ENCODE results near the gene FAM222B. TPM values are rescaled to one million over a fixed set of nuclear protein-coding genes. Genes with fewer than 3 reads are reported as not detected.
"Not testable (repeated sequence)": the region's sequence is repeated elsewhere in the genome, so short reads cannot be mapped to it uniquely, and the experiment has no call there.

Gene FAM222B
- total and polyA plus RNA-seq, 4 donors = 3.6 to 18.7 (median 11.5) TPM

DNA sequence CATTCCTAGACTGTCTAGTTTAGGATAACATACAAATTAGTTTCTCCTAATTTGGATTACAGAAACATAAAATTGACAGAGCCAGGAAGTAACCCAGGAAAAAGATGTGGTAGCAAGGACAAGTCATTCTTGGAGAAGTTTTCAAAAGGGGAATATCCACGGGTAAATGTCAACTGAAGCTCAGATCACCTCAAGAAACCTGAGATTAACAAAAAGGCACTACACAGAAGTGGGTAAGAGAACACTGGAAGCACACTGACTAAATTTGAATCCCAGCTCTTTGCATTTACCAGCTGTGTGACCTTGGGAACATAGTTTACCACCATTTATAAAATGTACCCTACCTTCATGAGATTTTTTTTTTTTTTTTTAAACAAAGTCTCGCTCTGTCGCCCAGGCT lies 59.4 kb downstream of the FAM222B start:
- ATAC-seq (ENCODE audit: low FRiP score) (no peak), DNase-seq (no peak)
- Histone ChIP-seq H3K27me3 (ENCODE audit: control insufficient read depth in 1 of 2, insufficient read depth in 2 of 2, low read length in 1 of 2) (no peaks in the 10 kb centered on the region), H3K36me3 (ENCODE audit: control insufficient read depth in 1 of 2, insufficient read depth in 2 of 2, low read length in 1 of 2) (no peaks in the 10 kb centered on the region), H3K4me3 (ENCODE audit: low read length in 2 of 2) (no peak overlapping the region), H3K27ac (ENCODE audit: low read depth in 1 of 2, low read length in 2 of 2) (no peak overlapping the region), H3K9me3 (ENCODE audit: control insufficient read depth, low read length) (no peaks in the 10 kb centered on the region), H3K4me1 (ENCODE audit: control insufficient read depth in 1 of 2, insufficient read depth in 2 of 2, low read length in 2 of 2) (no peaks in the 10 kb centered on the region)
- 87 to 89% methylated on average over 3 of the region's 3 CpGs for WGBS, 2 donors
- intact Hi-C loops (cut with DNase I) = no loop called here

DNA sequence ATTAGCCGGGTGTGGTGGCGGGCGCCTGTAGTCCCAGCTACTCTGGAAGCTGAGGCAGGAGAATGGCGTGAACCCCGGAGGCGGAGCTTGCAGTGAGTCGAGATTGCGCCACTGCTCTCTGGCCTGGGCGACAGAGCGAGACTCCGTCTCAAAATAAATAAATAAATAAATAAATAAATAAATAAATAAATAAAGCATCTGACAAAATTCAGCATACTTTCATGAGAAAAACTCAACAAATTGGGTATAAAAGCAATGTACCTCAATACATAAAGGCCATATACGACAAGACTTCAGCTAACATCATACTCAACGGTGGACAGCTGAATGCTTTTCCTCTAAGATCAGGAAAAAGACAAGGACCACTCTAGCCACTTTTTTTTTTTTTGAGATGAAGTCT lies 63.0 kb downstream of the FAM222B start:
- ATAC-seq (ENCODE audit: low FRiP score); intact Hi-C loops (cut with DNase I); H3K36me3 ChIP-seq (ENCODE audit: control insufficient read depth in 1 of 2, insufficient read depth in 2 of 2, low read length in 1 of 2); H3K27me3 ChIP-seq (ENCODE audit: control insufficient read depth in 1 of 2, insufficient read depth in 2 of 2, low read length in 1 of 2); H3K9me3 ChIP-seq (ENCODE audit: control insufficient read depth, low read length); H3K4me1 ChIP-seq (ENCODE audit: control insufficient read depth in 1 of 2, insufficient read depth in 2 of 2, low read length in 2 of 2); DNase-seq; H3K27ac ChIP-seq (ENCODE audit: low read depth in 1 of 2, low read length in 2 of 2); H3K4me3 ChIP-seq (ENCODE audit: low read length in 2 of 2): not testable (repeated sequence)
- WGBS, 2 donors = 97% methylated on average over 13 of the region's 13 CpGs

DNA sequence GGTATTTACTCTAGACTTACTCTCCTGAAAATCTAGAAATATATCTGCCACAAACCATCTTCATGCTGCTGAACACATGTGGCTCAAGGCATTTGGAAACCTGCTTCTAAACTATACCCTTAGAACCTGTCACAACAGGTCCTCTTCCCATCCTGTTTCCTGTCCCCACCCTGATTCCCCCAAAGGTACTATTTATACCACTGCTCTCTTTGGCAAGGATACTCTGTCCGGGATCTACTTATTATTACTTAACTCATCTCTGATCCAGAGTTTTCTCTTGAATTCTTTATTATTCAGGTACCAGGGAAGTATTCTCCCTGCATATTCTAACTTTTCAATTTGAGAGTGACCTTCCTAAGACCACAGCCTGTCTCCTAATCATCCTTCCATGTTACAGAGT lies 65.4 kb downstream of the FAM222B start:
- no peak overlapping the region for H3K27ac ChIP-seq (ENCODE audit: low read depth in 1 of 2, low read length in 2 of 2)
- no peaks in the 10 kb centered on the region for H3K27me3 ChIP-seq (ENCODE audit: control insufficient read depth in 1 of 2, insufficient read depth in 2 of 2, low read length in 1 of 2)
- H3K4me3 ChIP-seq (ENCODE audit: low read length in 2 of 2) = no peak overlapping the region
- H3K4me1 ChIP-seq (ENCODE audit: control insufficient read depth in 1 of 2, insufficient read depth in 2 of 2, low read length in 2 of 2) = no peaks in the 10 kb centered on the region
- ATAC-seq (ENCODE audit: low FRiP score) (no peak), DNase-seq (no peak)
- no peaks in the 10 kb centered on the region for H3K9me3 ChIP-seq (ENCODE audit: control insufficient read depth, low read length)
- WGBS, 2 donors = 27 to 33% methylated on average over 1 of the region's 1 CpG
- intact Hi-C loops (cut with DNase I) = no loop called here
- no peaks in the 10 kb centered on the region for H3K36me3 ChIP-seq (ENCODE audit: control insufficient read depth in 1 of 2, insufficient read depth in 2 of 2, low read length in 1 of 2)

DNA sequence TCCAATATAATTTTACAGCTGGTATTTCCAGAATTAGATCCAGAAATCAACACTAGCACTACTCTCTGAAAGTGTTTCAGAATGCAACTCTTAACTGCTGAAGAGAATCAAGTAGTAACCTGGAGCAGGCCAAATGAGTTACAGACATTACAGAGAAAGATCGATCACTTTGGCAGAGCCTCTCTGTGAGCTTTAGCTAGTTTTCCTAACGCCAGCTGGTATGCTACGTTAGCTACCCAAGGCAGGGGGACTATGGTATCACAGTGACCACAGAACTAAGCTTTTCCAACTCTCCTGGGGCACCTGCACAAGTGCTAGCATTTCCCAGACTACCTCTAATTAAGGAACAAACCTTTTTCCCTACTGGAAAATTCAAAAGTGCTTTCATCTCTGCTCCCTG lies 68.4 kb downstream of the FAM222B start:
- Histone ChIP-seq H3K9me3 (ENCODE audit: control insufficient read depth, low read length) (no peaks in the 10 kb centered on the region), H3K27ac (ENCODE audit: low read depth in 1 of 2, low read length in 2 of 2) (no peak overlapping the region), H3K27me3 (ENCODE audit: control insufficient read depth in 1 of 2, insufficient read depth in 2 of 2, low read length in 1 of 2) (no peaks in the 10 kb centered on the region), H3K4me1 (ENCODE audit: control insufficient read depth in 1 of 2, insufficient read depth in 2 of 2, low read length in 2 of 2) (no peaks in the 10 kb centered on the region), H3K36me3 (ENCODE audit: control insufficient read depth in 1 of 2, insufficient read depth in 2 of 2, low read length in 1 of 2) (no peaks in the 10 kb centered on the region), H3K4me3 (ENCODE audit: low read length in 2 of 2) (no peak overlapping the region)
- intact Hi-C loops (cut with DNase I) = no loop called here
- no peak for ATAC-seq (ENCODE audit: low FRiP score)
- 73 to 76% methylated on average over 3 of the region's 3 CpGs for WGBS, 2 donors
- no peak for DNase-seq

DNA sequence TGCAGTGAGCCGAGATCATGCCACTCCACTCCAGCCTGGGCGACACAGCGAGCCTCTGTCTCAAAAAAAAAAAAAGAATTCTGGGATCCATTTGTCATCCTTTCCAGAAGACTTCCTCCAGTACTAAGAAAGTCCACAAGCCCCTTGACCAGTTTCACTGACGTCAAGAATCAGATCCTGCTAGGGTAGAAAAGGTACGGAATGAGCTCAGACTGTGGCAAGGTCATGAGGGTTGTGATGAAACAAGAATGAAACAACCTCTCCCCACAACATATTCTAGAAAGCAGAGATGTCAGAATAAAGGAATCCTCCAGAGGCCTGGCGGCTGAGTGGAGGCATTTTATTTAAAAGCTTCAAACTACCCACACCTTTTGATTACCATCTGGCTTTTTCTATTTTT lies 68.9 kb downstream of the FAM222B start:
- Histone ChIP-seq H3K36me3 (ENCODE audit: control insufficient read depth in 1 of 2, insufficient read depth in 2 of 2, low read length in 1 of 2) (no peaks in the 10 kb centered on the region), H3K27me3 (ENCODE audit: control insufficient read depth in 1 of 2, insufficient read depth in 2 of 2, low read length in 1 of 2) (no peaks in the 10 kb centered on the region), H3K27ac (ENCODE audit: low read depth in 1 of 2, low read length in 2 of 2) (no peak overlapping the region), H3K4me1 (ENCODE audit: control insufficient read depth in 1 of 2, insufficient read depth in 2 of 2, low read length in 2 of 2) (no peaks in the 10 kb centered on the region), H3K4me3 (ENCODE audit: low read length in 2 of 2) (no peak overlapping the region), H3K9me3 (ENCODE audit: control insufficient read depth, low read length) (no peaks in the 10 kb centered on the region)
- intact Hi-C loops (cut with DNase I) = no loop called here
- 78 to 87% methylated on average over 6 of the region's 6 CpGs for WGBS, 2 donors
- no peak for DNase-seq
- ATAC-seq (ENCODE audit: low FRiP score) = no peak

DNA sequence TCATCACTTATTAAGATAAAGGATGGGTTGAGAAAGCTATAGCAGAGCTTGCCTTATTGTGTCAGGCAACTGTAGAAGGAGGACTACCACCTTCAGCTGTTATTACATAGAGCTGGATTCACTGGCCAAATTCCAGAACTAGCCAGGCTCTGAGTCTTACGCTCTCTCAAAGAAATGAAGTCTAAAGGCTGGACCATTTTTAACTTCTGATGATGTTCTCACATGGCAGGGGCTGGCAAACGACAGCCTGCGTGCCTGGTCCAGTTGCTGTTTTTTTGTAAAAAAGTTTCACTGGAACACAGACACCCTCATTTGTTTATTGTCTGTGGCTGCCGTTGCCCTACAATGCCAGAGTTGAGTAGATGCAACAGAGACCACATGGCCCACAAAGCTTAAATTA lies 77.6 kb downstream of the FAM222B start:
- Histone ChIP-seq H3K27me3 (ENCODE audit: control insufficient read depth in 1 of 2, insufficient read depth in 2 of 2, low read length in 1 of 2) (no peaks in the 10 kb centered on the region), H3K9me3 (ENCODE audit: control insufficient read depth, low read length) (no peaks in the 10 kb centered on the region), H3K36me3 (ENCODE audit: control insufficient read depth in 1 of 2, insufficient read depth in 2 of 2, low read length in 1 of 2) (peaks cover 2% of the 10 kb centered on the region in 2 donors), H3K27ac (ENCODE audit: low read depth in 1 of 2, low read length in 2 of 2) (no peak overlapping the region), H3K4me3 (ENCODE audit: low read length in 2 of 2) (no peak overlapping the region), H3K4me1 (ENCODE audit: control insufficient read depth in 1 of 2, insufficient read depth in 2 of 2, low read length in 2 of 2) (no peaks in the 10 kb centered on the region)
- DNase-seq = no peak
- no peak for ATAC-seq (ENCODE audit: low FRiP score)
- intact Hi-C loops (cut with DNase I) = loop anchor here in 1 of 2 donors (10.0 kb wide), 1 partner anchor 90 kb away; the partner anchor contains the start of gene ERAL1
- WGBS, 2 donors = 35% methylated on average over 4 of the region's 4 CpGs

DNA sequence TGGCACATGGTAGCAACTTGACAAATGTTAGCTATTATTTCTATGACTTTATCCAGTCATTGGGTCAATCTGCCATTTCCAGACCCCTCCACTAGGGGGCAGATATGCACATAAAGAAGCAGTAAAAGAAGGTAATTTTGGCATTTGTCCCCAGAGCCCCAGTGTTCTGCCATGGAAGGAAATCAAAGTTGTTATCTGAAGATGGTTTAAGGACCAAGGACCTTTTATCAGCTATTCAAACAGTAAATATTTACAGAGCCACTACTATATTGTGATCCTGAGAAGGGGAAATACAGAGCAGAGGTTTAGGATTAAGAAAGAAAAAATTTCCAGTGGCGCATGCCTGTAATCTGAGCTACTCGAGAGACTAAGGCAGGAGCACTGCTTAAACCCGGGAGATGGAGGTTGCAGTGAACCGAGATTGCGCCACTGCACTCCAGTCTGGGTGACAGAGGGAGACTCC lies 78.8 kb downstream of the FAM222B start:
- intact Hi-C loops (cut with DNase I) = loop anchor here (5.0 to 10.0 kb wide), 3 partner anchors 78 to 153 kb away; partner anchors contain the start of genes ERAL1 (in 1 of the 2) and FAM222B (in 1 of the 2)
- H3K27me3 ChIP-seq (ENCODE audit: control insufficient read depth in 1 of 2, insufficient read depth in 2 of 2, low read length in 1 of 2) = no peaks in the 10 kb centered on the region
- H3K36me3 ChIP-seq (ENCODE audit: control insufficient read depth in 1 of 2, insufficient read depth in 2 of 2, low read length in 1 of 2) = peaks cover 2% of the 10 kb centered on the region in 2 donors
- no peaks in the 10 kb centered on the region for H3K9me3 ChIP-seq (ENCODE audit: control insufficient read depth, low read length)
- H3K4me3 ChIP-seq (ENCODE audit: low read length in 2 of 2) = no peak overlapping the region
- H3K4me1 ChIP-seq (ENCODE audit: control insufficient read depth in 1 of 2, insufficient read depth in 2 of 2, low read length in 2 of 2) = no peaks in the 10 kb centered on the region
- H3K27ac ChIP-seq (ENCODE audit: low read depth in 1 of 2, low read length in 2 of 2) = no peak overlapping the region
- peak; percentile 72 to 84 for DNase-seq
- 54 to 63% methylated on average over 5 of the region's 5 CpGs for WGBS, 2 donors
- peak; percentile 74 for ATAC-seq (ENCODE audit: low FRiP score)

DNA sequence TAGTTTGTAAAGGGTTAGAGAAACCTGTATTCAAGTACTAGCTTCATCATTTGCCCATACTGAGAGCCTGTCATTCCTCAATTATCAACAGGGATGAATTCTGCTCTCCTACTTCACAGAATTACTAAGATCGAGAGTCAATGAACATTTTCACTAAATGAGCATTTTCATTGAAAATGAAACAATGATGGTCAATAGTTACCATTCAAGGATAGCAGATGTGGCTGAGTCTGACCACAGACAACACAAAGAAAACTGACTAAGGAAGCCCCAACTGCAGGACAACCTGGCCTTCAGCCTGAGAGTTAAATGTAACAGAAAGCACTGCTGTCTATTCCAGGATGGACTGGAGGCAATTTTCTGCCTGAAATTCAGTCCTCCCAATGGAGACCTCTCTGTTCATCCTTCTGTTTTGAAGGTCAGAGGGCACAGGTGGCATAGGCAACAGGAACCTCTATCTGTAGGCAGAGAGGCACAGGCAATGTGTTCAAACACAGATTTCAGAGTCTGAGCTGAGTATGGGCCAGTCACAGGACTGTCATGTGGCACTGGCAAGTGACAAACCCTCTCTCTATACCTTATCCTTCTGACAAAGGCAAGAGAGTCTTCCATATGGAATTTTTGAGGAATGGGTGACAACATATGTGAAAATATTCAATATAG lies 79.3 kb downstream of the FAM222B start:
- DNase-seq (no peak), ATAC-seq (ENCODE audit: low FRiP score) (peak; percentile 6)
- Histone ChIP-seq H3K27me3 (ENCODE audit: control insufficient read depth in 1 of 2, insufficient read depth in 2 of 2, low read length in 1 of 2) (no peaks in the 10 kb centered on the region), H3K4me1 (ENCODE audit: control insufficient read depth in 1 of 2, insufficient read depth in 2 of 2, low read length in 2 of 2) (no peaks in the 10 kb centered on the region), H3K9me3 (ENCODE audit: control insufficient read depth, low read length) (no peaks in the 10 kb centered on the region), H3K36me3 (ENCODE audit: control insufficient read depth in 1 of 2, insufficient read depth in 2 of 2, low read length in 1 of 2) (peaks cover 2 to 5% of the 10 kb centered on the region in 2 donors), H3K27ac (ENCODE audit: low read depth in 1 of 2, low read length in 2 of 2) (no peak overlapping the region), H3K4me3 (ENCODE audit: low read length in 2 of 2) (no peak overlapping the region)
- 93 to 95% methylated on average over 1 of the region's 1 CpG for WGBS, 2 donors
- intact Hi-C loops (cut with DNase I) = loop anchor here (5.0 to 10.0 kb wide), 3 partner anchors 79 to 154 kb away; partner anchors contain the start of genes ERAL1 (in 1 of the 2) and FAM222B (in 1 of the 2)

Data from aorta (tissue), 5 donors.